K562 (cell line): Measurements from ENCODE around the gene ACAT2. TPM values are rescaled to one million over a fixed set of nuclear protein-coding genes. Genes with fewer than 3 reads are reported as not detected.

Experiments used
- CHD7 ChIP-seq: fragments of 200-600 bp; sonication (generic); IDR thresholded peaks from one replicate; pipeline ENCODE4 v1.6.1; 2012; ENCODE audit warnings: mild to moderate bottlenecking, low read depth, low read length, inconsistent platforms
- CTCF ChIP-seq, 3 experiments: IDR thresholded peaks in 2 of 3; conservative IDR thresholded peaks in 1 of 3; 2 replicates each; pipeline ENCODE4 v1.5.1; 2011 to 2012; ENCODE audit warnings: low read length in 3 of 3, mild to moderate bottlenecking in 3 of 3, control low read depth in 2 of 3, improper control_type of control experiment in 1 of 3, inconsistent platforms in 1 of 3, low read depth in 1 of 3, mixed read lengths in 1 of 3, moderate library complexity in 1 of 3; ENCODE audit not compliant: insufficient read depth in 2 of 3
- ESRRA ChIP-seq: fragments of 450-650 bp; IDR thresholded peaks from 2 replicates; pipeline ENCODE4 v1.6.1; 2014; ENCODE audit warnings: low read depth, mild to moderate bottlenecking, moderate library complexity, borderline replicate concordance
- FOXK1 ChIP-seq: sonication (generic); formaldehyde crosslinking; IDR thresholded peaks from 2 replicates; pipeline ENCODE4 v1.8.0; 2022; ENCODE audit warnings: missing genetic modification reagents, mild to moderate bottlenecking, borderline replicate concordance
- HINFP ChIP-seq: fragments of 450-650 bp; conservative IDR thresholded peaks from 2 replicates; pipeline ENCODE4 v1.6.1; 2016; ENCODE audit warnings: missing genetic modification characterization, low read depth, mild to moderate bottlenecking, control low read depth, missing compliant biosample characterization
- TARDBP ChIP-seq: fragments of 450-650 bp; IDR thresholded peaks from 2 replicates; pipeline ENCODE4 v1.6.1; 2016
- TEAD2 ChIP-seq: fragments of 450-650 bp; IDR thresholded peaks from 2 replicates; pipeline ENCODE4 v1.6.1; 2016; ENCODE audit warnings: missing genetic modification characterization, control low read depth, missing compliant biosample characterization
- ZNF408 ChIP-seq: fragments of 250-450 bp; sonication (Bioruptor Pico); IDR thresholded peaks from 2 replicates; pipeline ENCODE4 v1.4.0; 2020; ENCODE audit warnings: low read depth, mild to moderate bottlenecking, moderate library complexity
- ZNF696 ChIP-seq: fragments of 250-450 bp; sonication (Bioruptor Pico); conservative IDR thresholded peaks from 2 replicates; pipeline ENCODE4 v1.4.0; 2020; ENCODE audit warnings: mild to moderate bottlenecking, moderate library complexity
- polyA plus RNA-seq, 8 experiments: library from polyadenylated mRNA; depleted of rRNA in 4 of 8; stranded (reverse) in 5 of 8; unstranded in 3 of 8; fragments of >200 nt; fragmentation: Nextera tagmentation in 2 of 8; fragmentation: Illumina TruSeq in 1 of 8; extraction: Ambion mirVana in 2 of 8; extraction: Trizol in 1 of 8; gene quantifications; 2 replicates each; pipeline versions ENCODE4 v1.2.1 to v1.2.3, GENCODE V29; 2011 to 2014; ENCODE audit warnings: inconsistent platforms in 1 of 8, missing spikeins in 1 of 8
- total RNA-seq, 7 experiments: library from RNA; depleted of rRNA in 6 of 7; stranded (reverse); fragments of >200 nt in 6 of 7; fragmentation: Illumina TruSeq in 2 of 7; extraction: Trizol in 2 of 7; gene quantifications; 2 replicates each; pipeline versions ENCODE4 v1.2.1 to v1.2.3, GENCODE V29; 2011 to 2021; ENCODE audit warnings: low replicate concordance in 1 of 7

ACAT2 gene
- total and polyA plus RNA-seq, 9 of the 15 experiments (the other 6 are each of a cell fraction or from before 2014, with no cell fraction given) = 63.0 to 309 (median 144) TPM

GRCh38 chr6:159726918-159727716 is 34.7 kb upstream of the ACAT2 start, which contains the start of gene WTAP (continued):
- TF ChIP-seq HINFP = no peak
- TF ChIP-seq ESRRA = peak; percentile 88
- TF ChIP-seq TARDBP = peak; percentile 89; the same call in 1 of the 2 replicates
- TF ChIP-seq CTCF (IDR thresholded peaks at IDR 0.05 in 2 of 3, conservative IDR thresholded peaks at IDR 0.05 in 1 of 3; ENCODE audit: insufficient read depth in 2 of 3, low read depth in 1 of 3, low read length in 3 of 3) = no peak
- TF ChIP-seq CHD7 = no peak
- TF ChIP-seq TEAD2 (tag) = no peak
- TF ChIP-seq ZNF408 = no peak
- TF ChIP-seq FOXK1 = peak; percentile 97; the same call in 1 of the 2 replicates
- TF ChIP-seq ZNF696 (CRISPR knock-in tag) = no peak
